Neural crest cell (in vitro differentiated cells): Measurements from ENCODE around the gene EMP1. TPM values are rescaled to one million over a fixed set of nuclear protein-coding genes. Genes with fewer than 3 reads are reported as not detected.

Experiments
- DNase-seq: peaks from one replicate; pipeline ENCODE4 v3.0.0; 2021; ENCODE audit warnings: low read depth, mixed read lengths, low spot score
- H3K27ac Mint-ChIP-seq: one replicate; pipeline ENCODE4 v1.8.0; 2021; ENCODE audit warnings: mild to moderate bottlenecking, mixed read lengths; ENCODE audit not compliant: unreplicated experiment
- H3K27me3 Mint-ChIP-seq: 2 replicates; pipeline ENCODE4 v1.8.0; 2021; ENCODE audit warnings: low read depth, mild to moderate bottlenecking, mixed read lengths
- H3K36me3 Mint-ChIP-seq: 2 replicates; pipeline ENCODE4 v1.8.0; 2021; ENCODE audit warnings: low read depth, mild to moderate bottlenecking, mixed read lengths
- H3K4me1 Mint-ChIP-seq: 2 replicates; pipeline ENCODE4 v1.8.0; 2021; ENCODE audit warnings: mixed read lengths
- H3K4me3 Mint-ChIP-seq: one replicate; pipeline ENCODE4 v1.8.0; 2021; ENCODE audit warnings: mild to moderate bottlenecking, mixed read lengths
- H3K9me3 Mint-ChIP-seq: 2 replicates; pipeline ENCODE4 v1.8.0; 2021; ENCODE audit warnings: mixed read lengths
- CTCF ChIP-seq: fragments of 200-600 bp; sonication (generic); conservative IDR thresholded peaks from 2 replicates; pipeline ENCODE4 v1.5.0; 2021; ENCODE audit warnings: antibody characterized with exemption, mild to moderate bottlenecking
- long read RNA-seq: library from polyadenylated mRNA; unstranded; transcript quantifications from one replicate; pipeline ENCODE4 v2.0.0, GENCODE V29; 2020
- total RNA-seq: library from RNA; stranded (reverse); gene quantifications from 2 replicates; pipeline ENCODE4 v1.2.1, GENCODE V29; 2021

Gene EMP1
- 0.30 and 0.68 TPM in 2 replicates for total RNA-seq
- long read RNA-seq = 0 reads

DNA sequence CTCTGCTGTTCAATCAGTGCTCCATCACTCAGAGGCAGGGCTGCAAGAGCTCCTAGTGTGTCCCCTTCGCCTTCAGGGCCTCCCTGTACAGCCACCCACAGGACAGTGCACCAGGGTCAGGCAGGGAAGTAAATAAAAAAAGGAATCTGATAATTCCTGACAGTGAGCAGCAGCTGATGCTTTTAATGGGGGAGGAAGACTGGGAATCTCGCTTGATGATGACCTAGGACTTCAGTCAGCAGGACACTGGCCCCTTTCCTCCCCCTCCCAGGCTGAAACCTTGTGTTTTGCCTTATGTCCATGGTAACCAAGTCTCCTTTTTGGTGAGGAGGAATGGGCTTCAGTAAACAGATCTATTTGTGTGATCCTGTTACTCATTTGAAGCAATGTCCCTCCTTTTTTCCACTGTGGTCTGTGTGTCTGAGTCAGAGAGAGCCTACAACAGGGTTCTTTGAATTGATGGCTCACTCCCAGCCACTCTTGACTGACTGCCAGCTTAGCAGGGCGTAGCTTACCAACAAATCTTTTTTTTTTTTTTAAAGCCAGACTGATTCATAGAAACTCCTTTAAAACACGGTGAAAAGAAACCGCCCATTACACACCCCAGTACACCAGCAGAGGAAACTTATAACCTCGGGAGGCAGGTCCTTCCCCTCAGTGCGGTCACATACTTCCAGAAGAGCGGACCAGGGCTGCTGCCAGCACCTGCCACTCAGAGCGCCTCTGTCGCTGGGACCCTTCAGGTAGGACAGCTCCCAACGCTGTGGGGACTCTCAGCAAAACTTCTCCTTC, at the start of gene EMP1:
TSS of gene EMP1 (plus strand) at position 597 of the 792 bp plus-strand sequence. CDS start 14,785 bp downstream, outside the sequence.
- H3K27ac Mint-ChIP-seq = no peak within 1 kb of the TSS

GRCh38 chr12:13147688-13148484, 48.6 kb upstream of the EMP1 start:
- TF ChIP-seq CTCF = no peak

More for the DNA sequence above, at the start of gene EMP1:
- no peak for TF ChIP-seq CTCF
- no peak within 1 kb of the TSS for H3K4me3 Mint-ChIP-seq
- no peaks in the 10 kb centered on the region for H3K36me3 Mint-ChIP-seq
- no peaks in the 10 kb centered on the region for H3K9me3 Mint-ChIP-seq
- H3K27me3 Mint-ChIP-seq = peaks cover 3% of the 10 kb centered on the region
- H3K4me1 Mint-ChIP-seq = peaks cover 40% of the 10 kb centered on the region
- DNase-seq = no peak

DNA sequence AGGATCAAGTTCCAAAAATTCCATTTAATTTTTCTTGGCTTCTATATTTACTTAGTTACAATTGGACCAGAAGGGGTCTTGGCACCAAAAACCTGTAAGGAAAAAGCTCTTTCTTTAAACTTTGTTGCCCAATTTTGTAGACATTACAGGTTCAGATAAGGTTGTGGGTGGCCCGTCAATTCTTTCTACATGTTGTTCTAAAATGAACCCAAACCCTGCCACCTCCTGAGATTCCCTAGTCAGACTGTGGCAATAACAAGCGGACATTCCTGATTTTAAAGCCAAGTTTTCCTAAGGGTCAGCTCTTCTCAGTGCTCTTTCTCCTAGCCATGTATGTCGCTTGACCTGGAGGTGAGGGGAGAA, 48.1 kb upstream of the EMP1 start:
- peaks cover 13% of the 10 kb centered on the region for H3K9me3 Mint-ChIP-seq
- TF ChIP-seq CTCF = no peak
- no peak for DNase-seq
- peaks cover 10% of the 10 kb centered on the region for H3K27me3 Mint-ChIP-seq
- H3K36me3 Mint-ChIP-seq = no peaks in the 10 kb centered on the region
- no peak overlapping the region for H3K27ac Mint-ChIP-seq
- no peak overlapping the region for H3K4me3 Mint-ChIP-seq
- no peaks in the 10 kb centered on the region for H3K4me1 Mint-ChIP-seq

More at GRCh38 chr12:13147688-13148484, 48.6 kb upstream of the EMP1 start:
- Mint-ChIP-seq H3K36me3 (no peaks in the 10 kb centered on the region), H3K4me1 (no peaks in the 10 kb centered on the region), H3K9me3 (peaks cover 12% of the 10 kb centered on the region), H3K27me3 (peaks cover 10% of the 10 kb centered on the region), H3K4me3 (no peak overlapping the region), H3K27ac (no peak overlapping the region)
- no peak for DNase-seq

DNA sequence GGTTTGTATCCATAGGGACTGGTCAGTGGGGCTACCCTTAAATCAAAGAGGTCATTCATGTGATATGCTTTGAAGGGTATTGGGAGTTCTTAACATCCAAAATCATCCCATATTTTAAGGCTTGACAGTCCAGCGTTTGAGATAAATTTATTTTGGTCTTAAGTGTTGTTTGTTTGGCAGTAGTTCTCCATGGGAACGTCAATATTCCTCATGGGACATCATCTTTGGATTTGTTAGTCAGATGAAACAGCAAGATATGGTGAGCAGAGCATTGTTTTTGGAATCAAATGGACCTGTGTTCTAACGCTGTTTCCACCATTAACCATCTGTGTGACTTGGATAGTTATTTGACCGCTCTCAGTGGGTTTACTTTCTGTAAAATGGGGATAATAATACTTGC, 47.1 kb upstream of the EMP1 start:
- no peak overlapping the region for H3K4me3 Mint-ChIP-seq
- H3K9me3 Mint-ChIP-seq = peaks cover 13% of the 10 kb centered on the region
- no peak for DNase-seq
- peaks cover 10% of the 10 kb centered on the region for H3K27me3 Mint-ChIP-seq
- no peak for TF ChIP-seq CTCF
- H3K36me3 Mint-ChIP-seq = no peaks in the 10 kb centered on the region
- H3K27ac Mint-ChIP-seq = no peak overlapping the region
- H3K4me1 Mint-ChIP-seq = no peaks in the 10 kb centered on the region

DNA sequence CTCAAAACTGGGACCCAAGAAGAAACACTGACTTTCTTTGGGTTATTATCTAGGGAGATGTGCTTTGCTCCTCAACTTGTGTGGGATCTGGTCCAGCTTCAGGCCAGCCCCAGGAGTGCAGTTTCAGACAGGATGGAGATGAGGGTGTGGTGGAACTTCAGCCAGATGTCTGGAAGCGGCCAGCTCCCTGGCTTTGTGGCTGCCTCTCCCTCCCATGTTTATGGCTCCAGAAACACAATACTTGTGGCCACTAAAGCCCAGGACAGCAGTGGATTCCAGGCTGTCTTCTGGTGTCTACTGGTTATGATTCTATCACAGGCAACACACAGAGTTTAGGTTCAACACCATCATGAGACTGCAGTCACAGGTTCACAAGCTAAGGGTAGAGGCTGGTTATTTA, 44.2 kb upstream of the EMP1 start:
- no peak overlapping the region for H3K4me3 Mint-ChIP-seq
- TF ChIP-seq CTCF = no peak
- H3K27ac Mint-ChIP-seq = no peak overlapping the region
- no peaks in the 10 kb centered on the region for H3K27me3 Mint-ChIP-seq
- H3K36me3 Mint-ChIP-seq = no peaks in the 10 kb centered on the region
- peaks cover 13% of the 10 kb centered on the region for H3K9me3 Mint-ChIP-seq
- H3K4me1 Mint-ChIP-seq = no peaks in the 10 kb centered on the region
- DNase-seq = no peak
